ENCODE measurements around the gene NTRK3.
"Not testable (repeated sequence)": the region's sequence is repeated elsewhere in the genome, so short reads cannot be mapped to it uniquely, and the experiment has no call there.

Gene NTRK3

DNA sequence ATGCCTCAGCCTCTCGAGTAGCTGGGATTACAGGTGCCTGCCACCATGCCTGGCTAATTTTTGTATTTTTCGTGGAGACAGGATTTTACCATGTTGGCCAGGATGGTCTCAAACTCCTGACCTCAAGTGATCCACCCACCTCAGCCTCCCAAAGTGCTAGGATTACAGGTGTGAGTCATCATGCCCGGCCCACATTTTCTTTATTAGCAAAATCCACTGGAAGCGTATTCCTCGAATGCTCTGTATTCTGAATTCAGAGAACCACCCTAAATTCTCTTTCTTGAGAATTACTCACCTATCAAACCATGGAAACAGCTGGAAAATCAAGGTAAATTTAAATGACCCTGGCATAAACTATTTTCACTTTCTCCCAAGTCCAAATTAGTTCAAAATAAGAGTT, 223.1 kb downstream of the NTRK3 start:
- DNase-seq (ENCODE audit: low read depth, low spot score), result not testable (repeated sequence)

- DNase-seq (ENCODE audit: low read depth, low spot score), result no peak
These were observed 223.8 kb downstream of the NTRK3 start for GRCh38 chr15:88032787-88033186.

DNA sequence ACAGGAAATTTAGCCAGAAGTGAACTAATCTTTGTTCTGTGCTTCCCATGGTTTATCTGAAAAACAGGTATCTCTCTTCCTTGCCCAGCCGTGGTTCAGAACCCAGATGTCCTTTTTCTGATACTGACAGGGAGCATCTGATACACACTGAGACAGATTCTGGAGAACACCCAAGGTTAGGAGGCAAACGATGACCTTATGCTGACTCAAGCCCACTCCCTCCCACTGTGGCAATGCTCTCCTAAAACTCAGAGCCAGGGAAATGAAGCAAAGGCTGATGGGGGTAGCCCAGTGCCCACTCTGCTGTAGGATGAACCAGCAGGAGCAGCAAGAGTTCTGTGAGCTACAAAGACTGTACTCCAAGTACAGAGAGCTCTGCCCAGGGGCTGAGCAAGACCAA, 225.1 kb downstream of the NTRK3 start:
- no peak for DNase-seq (ENCODE audit: low read depth, low spot score)

GRCh38 chr15:88029696-88030095, 226.8 kb downstream of the NTRK3 start:
- DNase-seq (ENCODE audit: low read depth, low spot score), result no peak

- DNase-seq (ENCODE audit: low read depth, low spot score), result no peak
These were observed 228.5 kb downstream of the NTRK3 start for GRCh38 chr15:88028024-88028423.

DNA sequence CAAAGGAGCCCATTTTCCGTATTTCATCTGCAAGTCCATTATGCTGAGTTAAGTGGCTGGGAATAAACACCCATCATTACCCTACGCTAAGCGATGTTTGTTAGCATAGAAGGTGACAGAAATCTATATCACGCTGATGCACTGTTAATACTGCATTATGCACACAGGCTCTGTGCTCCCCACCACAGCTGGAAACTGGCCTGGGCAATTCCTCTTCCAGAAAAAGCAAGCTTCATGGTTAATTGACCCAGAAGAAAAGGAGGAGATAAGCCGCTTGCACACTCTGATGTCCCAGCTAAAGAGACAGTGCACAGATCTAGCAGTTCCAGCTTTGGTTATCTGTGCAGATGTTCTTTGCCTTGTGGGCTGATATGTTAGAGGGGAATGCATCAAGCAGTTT, 232.6 kb downstream of the NTRK3 start:
- no peak for DNase-seq (ENCODE audit: low read depth, low spot score)

DNA sequence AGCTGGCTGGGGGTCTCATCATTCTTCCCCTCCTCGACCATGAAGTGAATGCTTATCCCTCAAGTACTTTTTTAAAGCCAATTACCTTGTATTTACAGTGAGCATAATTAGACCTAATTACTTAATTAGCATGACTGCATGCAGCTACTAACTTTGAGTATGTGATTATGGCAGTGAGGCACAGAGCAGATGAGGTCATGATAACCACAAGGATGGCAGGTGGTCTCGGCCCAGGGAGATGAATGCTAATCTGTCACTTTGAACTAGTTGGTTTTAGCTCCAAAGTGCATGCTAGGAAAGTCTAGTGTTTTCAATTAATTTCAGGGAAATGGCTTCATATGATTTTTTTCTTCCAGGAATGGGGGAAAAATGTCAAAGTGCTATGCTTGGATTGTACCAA, 233.8 kb downstream of the NTRK3 start:
- no peak for DNase-seq (ENCODE audit: low read depth, low spot score)

- no peak for DNase-seq (ENCODE audit: low read depth, low spot score)
These were observed 234.9 kb downstream of the NTRK3 start for GRCh38 chr15:88021601-88022000.

DNA sequence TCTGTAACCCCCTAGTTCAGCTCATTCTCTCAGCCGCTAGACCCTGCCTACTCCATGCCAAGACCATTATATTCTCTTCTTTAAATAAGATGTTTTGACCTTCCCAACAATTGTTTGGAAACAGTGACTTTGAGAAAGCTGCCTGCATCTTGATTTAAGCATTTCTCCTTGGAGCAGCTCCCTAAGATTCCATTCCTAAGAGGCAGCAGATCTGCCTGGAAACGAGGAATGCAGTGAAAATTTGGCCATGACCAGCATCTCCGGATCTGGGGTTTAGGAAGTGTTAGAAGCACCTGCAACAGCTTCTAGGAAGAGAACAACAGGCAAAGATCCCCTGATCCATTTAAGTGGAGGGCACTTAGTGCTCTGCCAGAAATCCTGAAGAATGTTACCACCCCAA, 235.7 kb downstream of the NTRK3 start:
- no peak for DNase-seq (ENCODE audit: low read depth, low spot score)

GRCh38 chr15:88019656-88020055, 236.9 kb downstream of the NTRK3 start:
- no peak for DNase-seq (ENCODE audit: low read depth, low spot score)

GRCh38 chr15:88018869-88019641, 237.5 kb downstream of the NTRK3 start:
- DNase-seq (ENCODE audit: low read depth, low spot score), result no peak

GRCh38 chr15:88017753-88018152, 238.8 kb downstream of the NTRK3 start:
- DNase-seq (ENCODE audit: low read depth, low spot score), result no peak

- DNase-seq (ENCODE audit: low read depth, low spot score), result no peak
These were observed 240.1 kb downstream of the NTRK3 start for GRCh38 chr15:88016406-88016805.

GRCh38 chr15:88015228-88015860, 241.2 kb downstream of the NTRK3 start:
- no peak for DNase-seq (ENCODE audit: low read depth, low spot score)

DNA sequence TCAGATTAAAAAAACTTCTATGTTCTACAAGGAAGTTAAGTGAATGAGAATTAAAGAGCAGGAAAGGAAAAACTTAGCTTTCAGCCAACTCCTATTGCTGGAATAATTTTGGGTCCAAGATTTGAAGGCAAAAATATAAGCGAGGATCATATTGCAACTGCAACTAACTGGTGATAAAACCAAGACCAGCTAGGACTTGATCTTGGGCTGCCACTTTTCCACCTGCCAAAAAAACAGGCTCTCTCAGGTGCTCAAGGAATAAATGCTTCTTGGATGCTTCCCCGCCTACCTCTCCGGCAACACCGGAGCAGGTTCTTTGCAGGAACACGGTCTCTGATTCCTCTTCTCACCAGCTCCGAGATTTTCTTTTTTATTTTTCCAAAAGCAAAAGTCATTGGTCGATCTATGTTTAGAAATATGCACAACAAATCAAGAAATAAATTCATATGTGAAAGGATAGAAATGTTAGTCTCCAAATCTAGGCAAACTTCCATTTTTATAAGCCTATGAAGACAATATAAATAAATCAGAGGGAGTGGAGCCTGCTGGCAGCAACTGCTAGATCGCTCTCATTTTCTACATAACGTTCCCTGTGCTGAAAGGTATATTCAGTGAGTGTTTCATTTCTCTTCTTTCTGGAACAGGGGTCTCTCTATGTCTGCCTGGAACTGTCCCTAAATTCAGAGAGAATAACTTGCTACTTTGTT, 241.9 kb downstream of the NTRK3 start:
- DNase-seq (ENCODE audit: low read depth, low spot score), result no peak

DNA sequence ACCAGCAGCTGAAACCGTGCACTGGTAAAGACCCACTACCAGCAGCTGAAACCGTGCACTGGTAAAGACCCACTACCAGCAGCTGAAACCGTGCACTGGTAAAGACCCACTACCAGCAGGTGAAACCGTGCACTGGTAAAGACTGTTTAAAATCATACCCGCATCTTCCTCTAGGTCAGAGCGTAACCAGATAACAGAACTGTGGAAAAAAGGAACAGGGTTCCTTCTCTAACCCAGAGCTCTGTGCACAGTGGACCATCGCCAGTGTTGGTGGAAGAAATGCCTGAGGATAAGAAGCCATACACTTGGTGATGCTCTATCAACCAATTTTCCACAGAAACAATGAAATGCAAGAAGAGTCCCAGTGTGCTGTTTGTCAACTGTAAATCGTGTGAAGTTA, 243.4 kb downstream of the NTRK3 start:
- no peak for DNase-seq (ENCODE audit: low read depth, low spot score)

DNA sequence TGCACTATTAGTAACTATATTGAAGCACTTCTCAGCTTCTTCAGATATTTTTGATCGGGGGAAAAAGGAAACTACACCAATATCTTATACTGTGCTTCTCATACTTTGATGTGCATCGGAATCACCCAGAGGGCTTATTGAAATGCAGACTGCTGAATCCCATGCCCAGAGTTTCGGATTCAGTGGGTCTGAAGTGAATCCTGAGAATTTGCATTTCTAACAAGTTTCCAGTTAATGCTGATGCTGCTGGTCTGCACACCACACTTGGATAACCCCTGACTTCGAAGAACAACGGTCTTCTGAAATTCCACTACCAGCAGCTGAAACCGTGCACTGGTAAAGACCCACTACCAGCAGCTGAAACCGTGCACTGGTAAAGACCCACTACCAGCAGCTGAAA, 243.9 kb downstream of the NTRK3 start:
- DNase-seq (ENCODE audit: low read depth, low spot score), result no peak

DNA sequence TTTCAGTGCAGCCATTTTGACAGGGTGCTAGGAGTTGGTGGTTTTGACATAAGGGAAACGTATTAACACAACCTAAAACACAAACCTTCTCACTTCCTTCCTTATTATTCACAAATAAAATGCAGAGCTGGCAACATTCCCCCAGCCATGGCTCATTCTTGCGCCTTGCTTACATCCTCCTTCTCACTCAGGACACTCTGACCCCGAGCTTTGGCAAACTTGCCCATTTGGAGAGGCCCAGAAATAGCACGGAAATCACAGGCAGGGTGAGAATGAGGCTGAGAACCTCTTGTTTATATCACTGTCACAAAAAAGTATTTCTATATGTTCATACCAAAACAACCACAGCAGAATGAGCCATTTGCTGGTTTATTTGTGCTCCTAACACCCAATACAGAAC, 244.3 kb downstream of the NTRK3 start:
- no peak for DNase-seq (ENCODE audit: low read depth, low spot score)

GRCh38 chr15:88011533-88011932, 245.0 kb downstream of the NTRK3 start:
- no peak for DNase-seq (ENCODE audit: low read depth, low spot score)

GRCh38 chr15:88006146-88006545, 250.4 kb downstream of the NTRK3 start:
- DNase-seq (ENCODE audit: low read depth, low spot score), result no peak

GRCh38 chr15:88004399-88004798, 252.1 kb downstream of the NTRK3 start:
- no peak for DNase-seq (ENCODE audit: low read depth, low spot score)

GRCh38 chr15:88003541-88004327, 252.8 kb downstream of the NTRK3 start:
- DNase-seq (ENCODE audit: low read depth, low spot score), result no peak

Measured in iPS DF 19.7 (cell line).